GM23338 (cell line): Measurements from ENCODE around the gene TMA7B.

Experiments
- CTCF ChIP-seq, 2 experiments: fragments of 200-600 bp in 1 of 2; sonication (generic) in 1 of 2; conservative IDR thresholded peaks; 2 replicates each; pipeline versions ENCODE4 v1.5.1 to v1.6.1; 2016 to 2017; ENCODE audit warnings: antibody characterized with exemption in 2 of 2, low read depth in 2 of 2, mild to moderate bottlenecking in 2 of 2, moderate library complexity in 1 of 2
- EZH2phosphoT487 ChIP-seq: fragments of 200-600 bp; sonication (generic); IDR thresholded peaks from one replicate; pipeline ENCODE4 v1.8.1; 2018; ENCODE audit warnings: antibody characterized with exemption; ENCODE audit not compliant: unreplicated experiment
- POLR2AphosphoS5 ChIP-seq: IDR thresholded peaks from 2 replicates; pipeline ENCODE4 v1.6.1; 2016; ENCODE audit warnings: antibody characterized with exemption, low read depth

- TF ChIP-seq EZH2phosphoT487 (no peak), CTCF (conservative IDR thresholded peaks at IDR 0.05; ENCODE audit: low read depth in 2 of 2) (no peak), POLR2AphosphoS5 (no peak)
Observed at GRCh38 chr22:39925909-39926679, 34.1 kb upstream of the TMA7B start.
